Stimulated activated CD4-positive, alpha-beta T cell treated with anti-CD3 and anti-CD28 coated beads, TNF-alpha, amount 100 ng/mL, for 4 hours (primary cell): ENCODE measurements around the gene YWHAG.
"Not testable (repeated sequence)": the region's sequence is repeated elsewhere in the genome, so short reads cannot be mapped to it uniquely, and the experiment has no call there.

ENCODE experiments used
- DNase-seq, 3 experiments: peaks; one replicate each; pipeline ENCODE4 v3.0.0-alpha.2; 2020; ENCODE audit warnings: low read depth in 3 of 3

Gene YWHAG

GRCh38 chr7:76358481-76359110, at the start of gene YWHAG:
Gene YWHAG (minus strand): TSS chr7:76358991. CDS start chr7:76358808, 183 bp downstream.
- peak; percentile 81 to 92 (median 82) for DNase-seq

- DNase-seq: no peak
These were observed 49.4 kb upstream of the YWHAG start for GRCh38 chr7:76408121-76408560.

DNA sequence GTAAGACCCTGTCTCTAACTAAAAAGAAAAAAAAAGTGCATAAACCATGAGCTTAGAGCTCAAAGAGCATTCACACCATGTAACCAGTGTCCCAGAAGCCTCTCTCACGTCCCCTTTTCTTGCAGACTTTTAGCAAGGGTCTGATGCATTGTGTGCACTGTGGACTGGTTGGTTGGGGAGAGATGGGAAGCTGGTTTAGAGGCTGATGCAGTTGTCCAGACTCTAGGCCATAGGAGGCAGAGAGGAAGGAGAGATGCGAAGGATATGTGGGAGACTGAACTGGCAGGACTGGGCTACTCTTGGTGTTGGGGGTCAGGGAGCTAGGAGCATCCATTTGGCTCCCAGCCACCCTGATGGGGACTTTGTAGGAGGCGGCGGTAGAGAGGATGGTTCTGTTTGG, 48.9 kb upstream of the YWHAG start:
- no peak for DNase-seq

- no peak for DNase-seq
These were observed 46.9 kb upstream of the YWHAG start for GRCh38 chr7:76405738-76406137.

DNA sequence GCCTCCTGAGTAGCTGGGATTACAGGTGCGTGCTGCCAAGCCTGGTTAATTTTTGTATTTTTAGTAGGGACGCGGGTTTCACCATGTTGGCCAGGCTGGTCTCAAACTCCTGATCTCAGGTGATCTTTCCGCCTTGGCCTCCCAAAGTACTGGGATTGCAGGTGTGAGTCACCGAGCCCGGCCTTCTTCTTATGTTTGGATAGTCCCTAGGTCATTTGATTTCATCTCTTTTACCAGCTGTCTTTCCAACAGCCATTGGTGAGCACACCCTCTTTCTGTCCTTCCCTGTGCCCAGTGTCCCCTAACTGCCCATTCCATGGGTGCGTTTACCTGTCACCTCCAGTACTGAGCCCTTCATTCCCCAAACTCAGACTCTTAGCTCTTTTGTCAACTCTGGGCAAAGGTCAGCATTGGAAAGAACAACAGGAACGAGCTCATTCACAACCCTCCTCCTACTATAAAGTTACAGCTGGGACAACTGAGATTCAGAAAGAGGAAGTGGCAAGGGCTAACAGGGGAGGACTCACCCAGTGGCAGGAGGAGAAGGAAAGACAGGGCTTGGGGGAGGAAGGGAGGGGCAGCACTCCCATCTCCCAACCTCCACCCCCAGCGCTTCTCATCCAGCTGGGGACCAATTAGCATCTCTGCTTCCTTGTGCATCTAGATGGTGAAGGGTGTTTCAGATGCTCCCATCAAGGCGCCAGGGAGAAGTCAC, 45.1 kb upstream of the YWHAG start:
- DNase-seq: no peak

- DNase-seq: not testable (repeated sequence)
These were observed 44.3 kb upstream of the YWHAG start for GRCh38 chr7:76403097-76403496.

GRCh38 chr7:76400248-76400647, 41.5 kb upstream of the YWHAG start:
- no peak for DNase-seq

DNA sequence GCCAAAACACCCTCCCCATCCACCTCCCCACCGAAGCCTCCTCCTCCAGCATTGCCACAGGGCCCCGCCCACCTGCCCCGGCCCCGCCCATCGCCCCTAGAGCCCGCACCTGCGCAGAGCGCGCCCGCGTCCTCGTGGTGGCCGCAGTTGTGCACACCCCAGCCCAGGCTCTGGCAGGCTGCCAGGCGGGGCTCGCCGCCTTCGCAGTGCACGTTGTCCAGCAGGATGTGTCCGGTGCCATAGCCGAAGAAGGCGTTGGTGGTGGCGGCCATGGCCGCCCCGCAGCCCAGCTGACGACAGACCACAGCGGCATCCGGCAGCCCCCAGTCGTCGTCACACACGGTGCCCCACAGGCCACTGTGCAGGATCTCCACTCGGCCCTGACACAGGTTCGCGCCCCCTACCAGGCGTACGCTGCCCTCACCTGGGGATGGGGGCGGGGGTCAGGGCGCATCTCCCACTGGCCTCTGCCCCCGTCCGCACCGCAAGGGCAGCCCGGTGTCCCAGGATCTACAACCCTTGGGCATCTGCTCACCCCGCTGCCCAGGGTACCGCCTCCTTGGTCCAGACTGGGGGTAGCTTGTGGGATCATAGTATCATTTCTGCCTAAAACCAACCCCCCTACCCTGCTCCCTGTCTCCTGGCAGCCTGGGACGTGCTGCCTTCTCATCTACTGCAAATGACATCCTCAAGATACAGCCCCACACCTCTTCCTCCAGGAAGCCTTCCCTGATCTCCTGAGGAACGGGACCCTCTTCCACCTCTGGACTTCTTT, 38.8 kb upstream of the YWHAG start:
- DNase-seq: peak; percentile 75 to 84 (median 81)

DNA sequence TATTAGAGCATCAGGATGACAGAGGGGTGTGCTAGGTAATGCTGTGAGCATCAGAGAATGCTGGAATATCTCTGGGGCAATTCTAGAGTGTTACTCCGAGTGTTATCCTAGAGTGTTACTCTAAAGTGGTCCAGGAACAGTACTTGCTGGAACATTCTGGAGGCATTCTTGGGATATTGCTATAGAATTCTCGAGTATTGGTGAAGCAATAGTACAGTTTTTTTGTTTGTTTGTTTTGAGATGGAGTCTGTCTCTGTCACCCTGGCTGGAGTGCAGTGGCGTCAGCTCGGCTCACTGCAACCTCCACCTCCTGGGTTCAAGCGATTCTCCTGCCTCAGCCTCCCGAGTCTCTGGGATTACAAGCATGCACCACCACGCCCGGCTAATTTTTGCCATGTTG, 38.1 kb upstream of the YWHAG start:
- no peak for DNase-seq

- no peak for DNase-seq
These were observed 37.4 kb upstream of the YWHAG start for GRCh38 chr7:76395965-76396726.

DNA sequence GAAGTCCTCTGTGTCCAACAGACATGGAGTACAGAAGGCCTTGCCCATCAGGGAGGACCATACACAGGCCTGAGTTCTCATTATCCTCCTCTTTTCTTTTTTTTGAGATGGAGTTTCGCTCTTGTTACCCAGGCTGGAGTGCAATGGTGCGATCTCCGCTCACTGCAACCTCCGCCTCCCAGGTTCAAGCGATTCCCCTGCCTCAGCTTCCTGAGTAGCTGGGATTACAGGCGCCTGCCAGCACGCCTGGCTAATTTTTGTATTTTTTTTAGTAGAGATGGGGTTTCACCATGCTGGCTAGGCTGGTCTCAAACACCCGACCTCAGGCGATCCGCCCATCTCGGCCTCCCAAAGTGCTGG, 36.8 kb upstream of the YWHAG start:
- not testable (repeated sequence) for DNase-seq

- no peak for DNase-seq
These were observed 36.2 kb upstream of the YWHAG start for GRCh38 chr7:76394957-76395356.

DNA sequence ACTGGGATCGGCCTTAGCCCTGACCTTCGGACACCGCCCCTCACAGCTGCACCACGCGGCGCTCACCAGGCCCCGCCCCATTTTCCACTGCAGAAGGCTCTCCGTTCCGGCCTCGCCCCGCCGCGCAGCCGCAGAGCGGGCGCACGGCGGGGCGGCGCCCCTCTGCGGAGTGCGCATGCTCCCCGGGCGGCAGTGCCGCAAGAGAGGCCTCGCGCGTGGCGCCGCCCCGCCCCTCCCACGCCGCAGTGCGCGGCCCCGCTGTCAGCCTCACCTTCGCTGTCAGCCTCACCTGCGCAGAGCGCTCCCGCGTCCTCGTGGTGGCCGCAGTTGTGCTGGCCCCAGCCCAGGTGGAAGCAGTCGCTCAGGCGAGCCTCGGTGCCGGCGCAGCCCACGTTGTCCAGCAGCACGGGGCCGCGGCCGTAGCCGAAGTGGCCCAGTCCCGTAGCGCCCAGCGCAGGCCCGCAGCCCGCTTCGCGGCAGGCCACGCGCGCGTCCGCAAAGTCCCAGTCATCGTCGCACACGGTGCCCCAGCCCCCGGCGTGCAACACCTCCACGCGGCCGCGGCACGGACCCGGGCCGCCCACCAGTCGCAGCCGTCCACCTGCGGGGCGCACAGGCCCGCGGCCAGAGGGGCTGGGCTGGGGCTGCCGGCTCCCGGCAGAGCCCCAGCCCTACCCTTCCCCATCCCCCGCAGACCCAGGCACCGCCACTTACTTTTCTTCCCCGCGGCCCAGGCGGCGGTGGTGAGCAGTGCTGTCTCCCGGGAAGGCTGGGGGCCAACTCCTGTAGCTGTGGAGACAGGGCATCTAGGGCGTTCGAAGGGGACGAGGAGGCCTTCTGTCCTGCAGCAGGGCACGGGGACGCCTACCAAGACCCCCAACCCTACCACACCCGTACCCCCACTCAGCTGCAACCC, 34.6 kb upstream of the YWHAG start:
- DNase-seq: peak; percentile 86 to 92 (median 90)

DNA sequence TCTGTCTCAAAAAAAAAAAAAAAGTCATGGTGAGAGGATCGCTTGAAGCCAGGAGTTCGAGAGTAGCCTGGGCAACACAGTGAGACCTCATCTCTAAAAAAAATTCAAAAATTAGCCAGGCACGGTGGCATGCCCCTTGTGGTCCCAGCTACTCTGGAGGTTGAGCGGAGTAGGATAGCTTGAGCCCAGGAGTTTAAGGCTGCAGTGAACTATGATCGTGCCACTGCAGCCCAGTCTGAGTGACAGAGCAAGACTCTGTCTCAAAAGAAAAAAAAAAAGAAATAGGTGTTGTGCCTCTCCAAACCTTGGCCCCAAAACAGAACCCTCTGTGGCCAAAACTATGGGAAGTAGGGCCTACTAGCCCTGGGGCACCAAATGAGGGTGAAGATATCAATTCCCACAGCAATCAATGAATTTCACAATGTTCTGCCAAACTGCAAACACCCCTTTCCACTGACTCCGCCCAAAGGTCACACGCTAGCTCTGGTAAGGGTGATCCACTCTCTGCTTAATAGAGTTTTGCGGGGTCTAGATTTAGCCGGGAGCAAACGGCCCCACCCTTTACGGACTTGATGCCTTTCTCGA, 33.8 kb upstream of the YWHAG start:
- DNase-seq: no peak

- DNase-seq: no peak
These were observed 31.3 kb upstream of the YWHAG start for GRCh38 chr7:76390092-76390491.

DNA sequence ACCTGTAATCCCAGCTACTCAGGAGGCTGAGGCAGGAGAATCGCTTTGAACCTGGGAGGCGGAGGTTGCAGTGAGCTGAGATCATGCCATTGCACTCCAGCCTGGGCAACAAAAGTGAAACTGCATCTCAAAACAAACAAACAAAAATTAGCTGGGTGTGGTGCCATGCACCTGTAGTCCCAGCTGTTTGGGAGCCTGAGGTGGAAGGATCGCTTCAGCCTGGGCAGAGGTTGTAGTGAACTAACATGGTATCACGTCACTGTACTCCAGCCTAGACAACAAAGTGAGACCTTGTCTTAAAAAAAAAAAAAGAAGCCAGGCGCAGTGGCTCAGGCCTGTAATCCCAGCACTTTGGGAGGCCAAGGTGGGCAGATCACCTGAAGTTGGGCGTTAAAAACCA, 29.0 kb upstream of the YWHAG start:
- DNase-seq: not testable (repeated sequence)

GRCh38 chr7:76386691-76387260, 28.0 kb upstream of the YWHAG start:
- DNase-seq: no peak

DNA sequence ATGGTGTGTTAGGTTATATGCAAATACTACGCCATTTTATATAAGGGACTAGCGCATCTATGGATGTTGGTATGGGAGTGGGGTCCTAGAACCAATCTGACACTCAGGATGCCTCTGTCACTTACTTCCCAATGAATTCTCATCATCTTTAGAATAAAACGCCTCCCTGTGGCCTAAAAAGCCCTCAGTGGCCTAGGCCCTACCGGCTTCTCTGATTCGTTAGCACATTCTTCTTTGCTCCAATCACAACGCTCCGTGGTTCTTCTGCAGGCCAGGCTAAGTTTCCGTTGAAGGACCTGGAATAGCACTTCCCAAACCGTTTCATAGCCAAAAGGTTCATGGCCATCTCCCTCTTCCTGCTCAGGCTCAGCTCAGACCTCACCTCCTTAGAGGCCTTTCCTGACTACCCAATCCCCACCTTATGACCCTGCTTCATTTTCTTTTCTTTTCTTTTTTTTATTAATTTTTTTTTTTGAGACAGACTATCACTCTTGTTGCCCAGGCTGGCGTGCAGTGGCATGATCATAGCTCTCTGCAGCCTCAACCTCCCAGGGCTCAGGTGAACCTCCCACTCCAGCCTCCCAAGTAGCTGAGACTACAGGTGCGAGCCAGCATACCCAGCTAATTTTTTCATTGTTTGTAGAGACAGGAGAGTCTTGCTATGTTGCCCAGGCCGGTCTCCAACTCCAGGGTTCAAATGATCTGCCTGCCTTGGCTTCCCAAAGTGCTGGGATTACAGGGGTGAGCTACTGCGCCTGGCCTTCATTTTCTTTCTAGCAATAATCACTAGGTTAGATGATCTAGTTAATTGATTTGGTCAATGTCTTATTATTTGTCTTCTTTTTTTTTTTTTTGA, 24.5 kb upstream of the YWHAG start:
- no peak for DNase-seq

GRCh38 chr7:76381814-76382213, 23.0 kb upstream of the YWHAG start:
- DNase-seq: no peak
